Stimulated activated CD8-positive, alpha-beta memory T cell treated with anti-CD3 and anti-CD28 coated beads, Interleukin-4, amount 100 ng/mL, for 24 hours (primary cell): ENCODE measurements around the gene DAPK1.

ENCODE experiments used
- DNase-seq: peaks from one replicate; pipeline ENCODE4 v3.0.0-alpha.2; 2020; ENCODE audit warnings: low read depth

Gene DAPK1

GRCh38 chr9:87713278-87713987, 215.8 kb downstream of the DAPK1 start:
- DNase-seq = no peak

- DNase-seq = no peak
Measured at GRCh38 chr9:87713988-87714330, 216.3 kb downstream of the DAPK1 start.

GRCh38 chr9:87714819-87715218, 217.2 kb downstream of the DAPK1 start:
- DNase-seq = no peak

- DNase-seq = no peak
Measured at GRCh38 chr9:87716141-87716540, 218.5 kb downstream of the DAPK1 start.

DNA sequence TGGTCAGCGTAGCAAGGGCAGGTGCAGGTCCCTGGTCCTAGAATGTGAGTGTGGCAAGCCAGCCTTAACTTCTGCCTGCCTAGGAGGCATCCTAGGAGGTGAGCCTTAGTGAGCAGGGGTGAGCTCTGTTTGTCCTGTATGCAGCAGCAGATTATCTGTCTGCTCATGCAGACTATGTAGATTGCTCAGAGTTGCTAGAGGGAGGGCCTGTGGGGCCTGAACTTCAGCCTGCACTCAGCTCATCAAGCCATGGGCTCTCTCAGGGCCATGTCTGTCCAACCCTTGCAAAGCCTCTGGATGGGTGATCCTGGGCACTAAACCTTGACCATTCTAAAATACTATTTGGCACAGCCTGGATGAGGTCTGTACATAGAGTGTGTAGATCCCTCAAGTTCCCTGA, 219.8 kb downstream of the DAPK1 start:
- DNase-seq = no peak

GRCh38 chr9:87718231-87718630, 220.6 kb downstream of the DAPK1 start:
- DNase-seq = no peak

- no peak for DNase-seq
Measured at GRCh38 chr9:87718852-87719612, 221.4 kb downstream of the DAPK1 start.

- no peak for DNase-seq
Measured at GRCh38 chr9:87720173-87720572, 222.5 kb downstream of the DAPK1 start.

- no peak for DNase-seq
Measured at GRCh38 chr9:87722393-87723088, 224.9 kb downstream of the DAPK1 start.

DNA sequence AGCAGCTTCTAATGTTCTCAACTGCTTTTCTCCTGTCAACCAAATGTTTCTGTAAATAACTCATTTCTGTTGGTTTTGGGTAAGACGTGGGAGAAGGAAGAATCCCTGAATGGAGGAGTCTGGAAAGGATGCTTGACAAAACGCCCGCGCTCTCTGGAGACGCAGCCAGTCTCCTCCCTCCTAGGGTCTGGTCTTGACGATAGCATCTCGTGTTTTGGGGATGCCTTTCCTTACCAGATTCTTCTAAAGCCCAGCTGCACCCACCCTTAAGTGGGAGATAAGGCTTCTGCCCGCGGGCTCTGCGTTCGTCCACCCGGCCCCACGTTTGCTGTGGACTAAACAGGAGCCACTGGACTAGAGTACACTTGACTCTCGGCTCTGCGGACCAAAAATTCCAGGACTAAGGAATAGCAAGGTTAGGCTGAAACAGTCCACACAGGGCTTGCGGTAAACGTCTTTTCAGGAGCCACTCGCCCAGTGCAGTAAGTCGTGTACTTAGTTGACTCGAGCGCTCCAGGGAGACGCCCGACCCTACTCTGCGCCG, 227.8 kb downstream of the DAPK1 start:
- DNase-seq = no peak

DNA sequence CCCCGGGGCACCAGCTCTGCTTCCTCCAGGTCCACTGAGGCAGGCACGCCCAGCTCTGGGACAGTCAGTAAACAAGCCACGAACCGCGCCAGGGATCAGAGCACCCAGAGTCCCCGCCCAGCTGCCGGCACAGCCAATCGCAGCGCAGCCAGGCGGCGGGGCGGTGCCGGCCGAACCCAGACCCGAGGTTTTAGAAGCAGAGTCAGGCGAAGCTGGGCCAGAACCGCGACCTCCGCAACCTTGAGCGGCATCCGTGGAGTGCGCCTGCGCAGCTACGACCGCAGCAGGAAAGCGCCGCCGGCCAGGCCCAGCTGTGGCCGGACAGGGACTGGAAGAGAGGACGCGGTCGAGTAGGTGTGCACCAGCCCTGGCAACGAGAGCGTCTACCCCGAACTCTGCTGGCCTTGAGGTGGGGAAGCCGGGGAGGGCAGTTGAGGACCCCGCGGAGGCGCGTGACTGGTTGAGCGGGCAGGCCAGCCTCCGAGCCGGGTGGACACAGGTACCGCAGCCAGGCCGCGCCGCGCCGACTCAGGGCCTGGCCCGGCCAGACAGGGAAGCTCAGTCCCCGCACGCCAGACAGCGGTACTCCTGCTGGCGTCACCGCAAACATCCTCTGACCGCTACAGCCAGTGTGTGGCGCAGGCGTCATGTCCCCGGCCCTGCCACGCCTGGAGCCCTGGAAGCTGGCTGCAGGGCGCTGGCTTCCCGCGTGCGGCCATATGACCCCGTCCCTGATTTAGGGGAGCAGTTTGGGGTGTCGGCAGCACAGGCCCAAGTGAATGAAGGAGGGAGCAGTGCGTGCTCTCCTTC, 228.4 kb downstream of the DAPK1 start, which contains the start of gene CTSL:
Gene CTSL (plus strand): TSS at position 220 of the 810 bp plus-strand sequence. CDS start 1,485 bp downstream, outside the sequence.
- DNase-seq = peak; percentile 6

DNA sequence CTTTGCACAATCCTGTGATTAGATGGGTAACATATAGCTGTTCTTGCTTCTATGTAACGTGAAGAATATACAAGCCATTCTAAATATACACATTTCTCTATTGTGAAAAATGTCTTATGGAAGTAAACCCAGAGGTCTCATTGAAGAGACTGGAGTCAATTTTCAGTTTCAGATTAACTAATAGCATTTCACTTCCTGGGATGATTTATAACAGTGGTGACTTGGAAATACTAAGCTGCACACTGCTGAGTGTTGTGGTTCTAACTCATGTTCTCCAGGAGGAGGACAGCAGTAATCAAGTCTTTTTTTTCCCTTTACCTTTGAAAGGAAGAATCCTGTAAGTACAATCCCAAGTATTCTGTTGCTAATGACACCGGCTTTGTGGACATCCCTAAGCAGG, 231.6 kb downstream of the DAPK1 start:
- DNase-seq = no peak

DNA sequence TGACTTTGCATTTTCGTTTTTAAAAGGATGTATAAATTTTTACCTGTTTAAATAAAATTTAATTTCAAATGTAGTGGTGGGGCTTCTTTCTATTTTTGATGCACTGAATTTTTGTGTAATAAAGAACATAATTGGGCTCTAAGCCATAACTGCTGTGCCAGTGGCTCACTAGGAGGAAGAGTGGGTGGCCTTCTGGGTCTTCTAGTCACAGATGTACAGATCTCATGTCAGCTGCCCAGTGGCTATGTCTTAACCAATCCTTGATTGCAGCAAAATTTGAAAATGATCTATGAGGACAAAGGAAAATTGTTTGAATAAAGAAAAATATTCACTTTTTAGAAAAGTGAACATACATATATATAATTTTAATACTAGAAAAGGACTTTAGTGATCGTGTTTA, 233.7 kb downstream of the DAPK1 start:
- no peak for DNase-seq

GRCh38 chr9:87732344-87732743, 234.7 kb downstream of the DAPK1 start:
- no peak for DNase-seq

- no peak for DNase-seq
Measured at GRCh38 chr9:87732756-87733155, 235.1 kb downstream of the DAPK1 start.

GRCh38 chr9:87733273-87734052, 235.8 kb downstream of the DAPK1 start:
- no peak for DNase-seq

- DNase-seq = no peak
Measured at GRCh38 chr9:87734106-87734505, 236.4 kb downstream of the DAPK1 start.

- DNase-seq = no peak
Measured at GRCh38 chr9:87739546-87739945, 241.9 kb downstream of the DAPK1 start.

DNA sequence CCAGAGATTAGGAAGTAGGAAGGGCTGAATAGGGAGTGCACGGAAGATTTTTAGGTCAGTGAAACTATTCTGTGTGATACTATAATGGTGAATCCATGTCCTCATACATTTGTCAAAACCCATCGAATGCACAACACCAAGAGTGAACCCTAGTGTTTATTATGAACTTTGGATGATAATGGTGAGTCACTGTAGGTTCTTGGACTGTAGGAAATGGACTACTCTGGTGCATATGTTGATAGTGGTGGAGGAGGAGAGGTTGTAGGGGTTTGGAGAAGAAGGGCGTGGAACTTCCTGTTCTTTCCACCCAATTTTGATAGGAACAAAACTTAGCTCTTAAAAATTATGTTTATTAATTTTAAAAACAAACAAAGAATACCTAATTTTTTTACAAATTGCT, 242.5 kb downstream of the DAPK1 start:
- DNase-seq = no peak

GRCh38 chr9:87741326-87741725, 243.7 kb downstream of the DAPK1 start:
- no peak for DNase-seq

GRCh38 chr9:87741891-87742290, 244.2 kb downstream of the DAPK1 start:
- no peak for DNase-seq
